Bronchial smooth muscle cell (primary cell): Measurements from ENCODE around the gene C2orf66. TPM values are rescaled to one million over a fixed set of nuclear protein-coding genes. Genes with fewer than 3 reads are reported as not detected.

Experiments used
- total RNA-seq: library from RNA; depleted of rRNA; stranded (reverse); fragments of >200 nt; gene quantifications from 2 replicates; pipeline ENCODE4 v1.2.1, GENCODE V29; 2014

The C2orf66 gene
- total RNA-seq = under 0.01 TPM in 1 of 2 replicates, not detected in the other

GRCh38 chr2:196809260-196809659 lies at the start of gene C2orf66:
TSS of gene C2orf66 (minus strand) at chr2:196809355. CDS start at chr2:196809336, 19 bp downstream.

Other genes starting within 250 kb of the C2orf66 start
- gene HECW2, start 215.8 kb downstream of the C2orf66 start, total RNA-seq = 4.0 and 6.1 TPM in 2 replicates
- gene CCDC150, start 169.6 kb downstream of the C2orf66 start, total RNA-seq = 3.3 and 5.2 TPM in 2 replicates
- 26.4 and 37.7 TPM in 2 replicates for gene GTF3C3, start 9.7 kb downstream of the C2orf66 start, total RNA-seq
- gene PGAP1, start 117.4 kb upstream of the C2orf66 start, total RNA-seq = 4.4 and 5.7 TPM in 2 replicates